ENCODE results near the gene FSD2.

FSD2 gene

GRCh38 chr15:82763361-82764116 lies 42.3 kb downstream of the FSD2 start:
- Histone ChIP-seq H3K9ac (ENCODE audit: low read depth, low read length) (no peak overlapping the region), H3K4me1 (ENCODE audit: insufficient read depth, low read length) (no peaks in the 10 kb centered on the region), H3K27me3 (ENCODE audit: insufficient read depth, low read length) (no peaks in the 10 kb centered on the region), H3K36me3 (ENCODE audit: insufficient read depth, low read length) (peaks cover 11% of the 10 kb centered on the region), H3K27ac (ENCODE audit: low read depth, low read length) (no peak overlapping the region), H3K4me3 (ENCODE audit: low read length) (no peak overlapping the region), H3K9me3 (ENCODE audit: insufficient read depth, low read depth, low read length) (no peaks in the 10 kb centered on the region)
- WGBS, result 92% methylated on average over 7 of the region's 7 CpGs

GRCh38 chr15:82751308-82751707 lies 54.6 kb downstream of the FSD2 start:
- H3K9me3 ChIP-seq (ENCODE audit: insufficient read depth, low read depth, low read length), result no peaks in the 10 kb centered on the region
- peak overlapping the region; percentile 94 for H3K4me3 ChIP-seq (ENCODE audit: low read length)
- no peak overlapping the region for H3K27ac ChIP-seq (ENCODE audit: low read depth, low read length)
- 61% methylated on average over 4 of the region's 4 CpGs for WGBS
- H3K9ac ChIP-seq (ENCODE audit: low read depth, low read length), result peak overlapping the region; percentile 68; the same call in 1 of the 2 replicates
- peaks cover 37% of the 10 kb centered on the region for H3K36me3 ChIP-seq (ENCODE audit: insufficient read depth, low read length)
- H3K27me3 ChIP-seq (ENCODE audit: insufficient read depth, low read length), result no peaks in the 10 kb centered on the region
- H3K4me1 ChIP-seq (ENCODE audit: insufficient read depth, low read length), result peaks cover 4% of the 10 kb centered on the region; the same call in 1 of the 2 replicates

- 0 out of 2 replicates have a peak overlapping the region, but pooled peaks have one; percentile 19 for H3K27ac ChIP-seq (ENCODE audit: low read depth, low read length)
- peaks cover 31% of the 10 kb centered on the region for H3K36me3 ChIP-seq (ENCODE audit: insufficient read depth, low read length)
- H3K27me3 ChIP-seq (ENCODE audit: insufficient read depth, low read length), result no peaks in the 10 kb centered on the region
- H3K4me1 ChIP-seq (ENCODE audit: insufficient read depth, low read length), result peaks cover 4% of the 10 kb centered on the region; the same call in 1 of the 2 replicates
- peak overlapping the region; percentile 94 for H3K4me3 ChIP-seq (ENCODE audit: low read length)
- peak overlapping the region; percentile 68 for H3K9ac ChIP-seq (ENCODE audit: low read depth, low read length)
- WGBS, result 4% methylated on average over 7 of the region's 8 CpGs
- H3K9me3 ChIP-seq (ENCODE audit: insufficient read depth, low read depth, low read length), result no peaks in the 10 kb centered on the region
These were observed 55.1 kb downstream of the FSD2 start for GRCh38 chr15:82750831-82751180.

GRCh38 chr15:82749951-82750830 lies 55.7 kb downstream of the FSD2 start:
- Histone ChIP-seq H3K4me1 (ENCODE audit: insufficient read depth, low read length) (peaks cover 4% of the 10 kb centered on the region; the same call in 1 of the 2 replicates), H3K9me3 (ENCODE audit: insufficient read depth, low read depth, low read length) (no peaks in the 10 kb centered on the region), H3K27me3 (ENCODE audit: insufficient read depth, low read length) (no peaks in the 10 kb centered on the region), H3K9ac (ENCODE audit: low read depth, low read length) (peak overlapping the region; percentile 68), H3K36me3 (ENCODE audit: insufficient read depth, low read length) (peaks cover 25% of the 10 kb centered on the region), H3K27ac (ENCODE audit: low read depth, low read length) (peak overlapping the region; percentile 42; the same call in 1 of the 2 replicates), H3K4me3 (ENCODE audit: low read length) (peak overlapping the region; percentile 94)
- under 1% methylated on average over 42 of the region's 47 CpGs for WGBS

GRCh38 chr15:82748315-82748714 lies 57.6 kb downstream of the FSD2 start:
- H3K9ac ChIP-seq (ENCODE audit: low read depth, low read length), result no peak overlapping the region
- H3K36me3 ChIP-seq (ENCODE audit: insufficient read depth, low read length), result peaks cover 12% of the 10 kb centered on the region
- H3K4me1 ChIP-seq (ENCODE audit: insufficient read depth, low read length), result peaks cover 4% of the 10 kb centered on the region; the same call in 1 of the 2 replicates
- H3K27me3 ChIP-seq (ENCODE audit: insufficient read depth, low read length), result no peaks in the 10 kb centered on the region
- no peak overlapping the region for H3K27ac ChIP-seq (ENCODE audit: low read depth, low read length)
- H3K4me3 ChIP-seq (ENCODE audit: low read length), result no peak overlapping the region
- H3K9me3 ChIP-seq (ENCODE audit: insufficient read depth, low read depth, low read length), result no peaks in the 10 kb centered on the region

- no peak overlapping the region for H3K9ac ChIP-seq (ENCODE audit: low read depth, low read length)
- no peak overlapping the region for H3K4me3 ChIP-seq (ENCODE audit: low read length)
- no peaks in the 10 kb centered on the region for H3K9me3 ChIP-seq (ENCODE audit: insufficient read depth, low read depth, low read length)
- H3K36me3 ChIP-seq (ENCODE audit: insufficient read depth, low read length), result no peaks in the 10 kb centered on the region
- WGBS, result 96% methylated on average over 1 of the region's 1 CpG
- no peaks in the 10 kb centered on the region for H3K27me3 ChIP-seq (ENCODE audit: insufficient read depth, low read length)
- H3K27ac ChIP-seq (ENCODE audit: low read depth, low read length), result no peak overlapping the region
- no peaks in the 10 kb centered on the region for H3K4me1 ChIP-seq (ENCODE audit: insufficient read depth, low read length)
These were observed 62.1 kb downstream of the FSD2 start for GRCh38 chr15:82743810-82744209.

GRCh38 chr15:82742134-82742533 lies 63.7 kb downstream of the FSD2 start:
- H3K36me3 ChIP-seq (ENCODE audit: insufficient read depth, low read length), result no peaks in the 10 kb centered on the region
- H3K4me1 ChIP-seq (ENCODE audit: insufficient read depth, low read length), result no peaks in the 10 kb centered on the region
- H3K4me3 ChIP-seq (ENCODE audit: low read length), result no peak overlapping the region
- H3K27ac ChIP-seq (ENCODE audit: low read depth, low read length), result no peak overlapping the region
- H3K9me3 ChIP-seq (ENCODE audit: insufficient read depth, low read depth, low read length), result no peaks in the 10 kb centered on the region
- no peak overlapping the region for H3K9ac ChIP-seq (ENCODE audit: low read depth, low read length)
- WGBS, result 91% methylated on average over 3 of the region's 3 CpGs
- no peaks in the 10 kb centered on the region for H3K27me3 ChIP-seq (ENCODE audit: insufficient read depth, low read length)

GRCh38 chr15:82739086-82739485 lies 66.8 kb downstream of the FSD2 start:
- H3K36me3 ChIP-seq (ENCODE audit: insufficient read depth, low read length), result 0 out of 2 replicates have a peak, but pooled peaks cover 3% of the 10 kb centered on the region
- no peak overlapping the region for H3K27ac ChIP-seq (ENCODE audit: low read depth, low read length)
- no peak overlapping the region for H3K9ac ChIP-seq (ENCODE audit: low read depth, low read length)
- no peaks in the 10 kb centered on the region for H3K4me1 ChIP-seq (ENCODE audit: insufficient read depth, low read length)
- no peaks in the 10 kb centered on the region for H3K9me3 ChIP-seq (ENCODE audit: insufficient read depth, low read depth, low read length)
- 84% methylated on average over 2 of the region's 2 CpGs for WGBS
- no peaks in the 10 kb centered on the region for H3K27me3 ChIP-seq (ENCODE audit: insufficient read depth, low read length)
- H3K4me3 ChIP-seq (ENCODE audit: low read length), result no peak overlapping the region

GRCh38 chr15:82737975-82738374 lies 67.9 kb downstream of the FSD2 start:
- Histone ChIP-seq H3K9ac (ENCODE audit: low read depth, low read length) (no peak overlapping the region), H3K27me3 (ENCODE audit: insufficient read depth, low read length) (no peaks in the 10 kb centered on the region), H3K9me3 (ENCODE audit: insufficient read depth, low read depth, low read length) (no peaks in the 10 kb centered on the region), H3K4me3 (ENCODE audit: low read length) (no peak overlapping the region), H3K27ac (ENCODE audit: low read depth, low read length) (no peak overlapping the region), H3K36me3 (ENCODE audit: insufficient read depth, low read length) (0 out of 2 replicates have a peak, but pooled peaks cover 3% of the 10 kb centered on the region), H3K4me1 (ENCODE audit: insufficient read depth, low read length) (no peaks in the 10 kb centered on the region)
- 94% methylated on average over 2 of the region's 2 CpGs for WGBS

- Histone ChIP-seq H3K4me3 (ENCODE audit: low read length) (no peak overlapping the region), H3K9me3 (ENCODE audit: insufficient read depth, low read depth, low read length) (no peaks in the 10 kb centered on the region), H3K36me3 (ENCODE audit: insufficient read depth, low read length) (no peaks in the 10 kb centered on the region), H3K9ac (ENCODE audit: low read depth, low read length) (no peak overlapping the region), H3K27me3 (ENCODE audit: insufficient read depth, low read length) (no peaks in the 10 kb centered on the region), H3K27ac (ENCODE audit: low read depth, low read length) (no peak overlapping the region), H3K4me1 (ENCODE audit: insufficient read depth, low read length) (no peaks in the 10 kb centered on the region)
- 100% methylated on average over 1 of the region's 2 CpGs for WGBS
These were observed 74.3 kb downstream of the FSD2 start for GRCh38 chr15:82731527-82731926.

GRCh38 chr15:82730022-82730530 lies 75.8 kb downstream of the FSD2 start:
- Histone ChIP-seq H3K27me3 (ENCODE audit: insufficient read depth, low read length) (no peaks in the 10 kb centered on the region), H3K9ac (ENCODE audit: low read depth, low read length) (no peak overlapping the region), H3K4me3 (ENCODE audit: low read length) (no peak overlapping the region), H3K27ac (ENCODE audit: low read depth, low read length) (no peak overlapping the region), H3K4me1 (ENCODE audit: insufficient read depth, low read length) (no peaks in the 10 kb centered on the region), H3K36me3 (ENCODE audit: insufficient read depth, low read length) (no peaks in the 10 kb centered on the region), H3K9me3 (ENCODE audit: insufficient read depth, low read depth, low read length) (no peaks in the 10 kb centered on the region)
- WGBS, result 86% methylated on average over 11 of the region's 11 CpGs

Data from HUES64 (cell line).